ENCODE measurements around the gene SOCS7. TPM values are rescaled to one million over a fixed set of nuclear protein-coding genes. Genes with fewer than 3 reads are reported as not detected.
A peak's percentile ranks its signal among the peaks of the same experiment; 100 is the strongest.

The SOCS7 gene
- total RNA-seq, 2 donors from 2014 or later: 14.6 to 61.9 TPM

GRCh38 chr17:38451030-38451839, 99.6 kb downstream of the SOCS7 start:
- 41% methylated on average over 10 of the region's 10 CpGs for WGBS
- H3K4me1 ChIP-seq (replicated peaks): peaks cover 5% of the 10 kb centered on the region
- DNase-seq (ENCODE audit: low spot score): no peak
- peak overlapping the region in 1 of 2 donors; percentile 15 for H3K27ac ChIP-seq
- H3K27me3 ChIP-seq (replicated peaks; ENCODE audit: insufficient read depth): no peaks in the 10 kb centered on the region
- no peaks in the 10 kb centered on the region for H3K36me3 ChIP-seq
- no peak overlapping the region for H3K4me3 ChIP-seq
- intact Hi-C loops (cut with DNase I): no loop called here
- H3K9me3 ChIP-seq: no peaks in the 10 kb centered on the region
- TF ChIP-seq POLR2A (IDR thresholded peaks at IDR 0.05) (peak; percentile 15), POLR2AphosphoS5 (IDR thresholded peaks at IDR 0.05) (peak; percentile 18), CTCF (IDR thresholded peaks at IDR 0.05) (no peak)

- no peak for DNase-seq (ENCODE audit: low spot score)
- peaks cover 5% of the 10 kb centered on the region for H3K4me1 ChIP-seq (replicated peaks)
Observed at GRCh38 chr17:38451840-38452529, 100.3 kb downstream of the SOCS7 start.

GRCh38 chr17:38452719-38453118, 101.1 kb downstream of the SOCS7 start:
- no peak for DNase-seq (ENCODE audit: low spot score)
- Histone ChIP-seq H3K4me3 (no peak overlapping the region), H3K36me3 (no peaks in the 10 kb centered on the region), H3K27ac (no peak overlapping the region), H3K27me3 (replicated peaks; ENCODE audit: insufficient read depth) (no peaks in the 10 kb centered on the region), H3K4me1 (replicated peaks) (peaks cover 5% of the 10 kb centered on the region), H3K9me3 (no peaks in the 10 kb centered on the region)
- TF ChIP-seq CTCF (IDR thresholded peaks at IDR 0.05) (no peak), POLR2A (IDR thresholded peaks at IDR 0.05) (no peak), POLR2AphosphoS5 (IDR thresholded peaks at IDR 0.05) (no peak)
- intact Hi-C loops (cut with DNase I): no loop called here
- WGBS: 86% methylated on average over 6 of the region's 6 CpGs

More at GRCh38 chr17:38451840-38452529, 100.3 kb downstream of the SOCS7 start:
- Histone ChIP-seq H3K27me3 (replicated peaks; ENCODE audit: insufficient read depth) (no peaks in the 10 kb centered on the region), H3K9me3 (no peaks in the 10 kb centered on the region), H3K27ac (peak overlapping the region in 1 of 2 donors; percentile 15), H3K36me3 (no peaks in the 10 kb centered on the region), H3K4me3 (no peak overlapping the region)
- intact Hi-C loops (cut with DNase I): no loop called here
- WGBS: 34% methylated on average over 18 of the region's 18 CpGs
- TF ChIP-seq POLR2A (IDR thresholded peaks at IDR 0.05) (no peak), CTCF (IDR thresholded peaks at IDR 0.05) (no peak), POLR2AphosphoS5 (IDR thresholded peaks at IDR 0.05) (no peak)

GRCh38 chr17:38453951-38454421, 102.3 kb downstream of the SOCS7 start:
- DNase-seq (ENCODE audit: low spot score): peak; percentile 33
- intact Hi-C loops (cut with DNase I): no loop called here
- Histone ChIP-seq H3K9me3 (no peaks in the 10 kb centered on the region), H3K4me1 (replicated peaks) (peaks cover 5% of the 10 kb centered on the region), H3K27ac (peak overlapping the region; percentile 47 to 74), H3K27me3 (replicated peaks; ENCODE audit: insufficient read depth) (no peaks in the 10 kb centered on the region), H3K36me3 (no peaks in the 10 kb centered on the region), H3K4me3 (peak overlapping the region; percentile 21 to 28)
- 4% methylated on average over 7 of the region's 44 CpGs for WGBS
- no peak for TF ChIP-seq POLR2A (IDR thresholded peaks at IDR 0.05)
- TF ChIP-seq POLR2AphosphoS5 (IDR thresholded peaks at IDR 0.05): no peak
- no peak for TF ChIP-seq CTCF (IDR thresholded peaks at IDR 0.05)

All from prostate gland (tissue), 2 donors.